Measurements from ENCODE around the gene TMEM63B.
"Not testable (repeated sequence)": the region's sequence is repeated elsewhere in the genome, so short reads cannot be mapped to it uniquely, and the experiment has no call there.

TMEM63B gene

DNA sequence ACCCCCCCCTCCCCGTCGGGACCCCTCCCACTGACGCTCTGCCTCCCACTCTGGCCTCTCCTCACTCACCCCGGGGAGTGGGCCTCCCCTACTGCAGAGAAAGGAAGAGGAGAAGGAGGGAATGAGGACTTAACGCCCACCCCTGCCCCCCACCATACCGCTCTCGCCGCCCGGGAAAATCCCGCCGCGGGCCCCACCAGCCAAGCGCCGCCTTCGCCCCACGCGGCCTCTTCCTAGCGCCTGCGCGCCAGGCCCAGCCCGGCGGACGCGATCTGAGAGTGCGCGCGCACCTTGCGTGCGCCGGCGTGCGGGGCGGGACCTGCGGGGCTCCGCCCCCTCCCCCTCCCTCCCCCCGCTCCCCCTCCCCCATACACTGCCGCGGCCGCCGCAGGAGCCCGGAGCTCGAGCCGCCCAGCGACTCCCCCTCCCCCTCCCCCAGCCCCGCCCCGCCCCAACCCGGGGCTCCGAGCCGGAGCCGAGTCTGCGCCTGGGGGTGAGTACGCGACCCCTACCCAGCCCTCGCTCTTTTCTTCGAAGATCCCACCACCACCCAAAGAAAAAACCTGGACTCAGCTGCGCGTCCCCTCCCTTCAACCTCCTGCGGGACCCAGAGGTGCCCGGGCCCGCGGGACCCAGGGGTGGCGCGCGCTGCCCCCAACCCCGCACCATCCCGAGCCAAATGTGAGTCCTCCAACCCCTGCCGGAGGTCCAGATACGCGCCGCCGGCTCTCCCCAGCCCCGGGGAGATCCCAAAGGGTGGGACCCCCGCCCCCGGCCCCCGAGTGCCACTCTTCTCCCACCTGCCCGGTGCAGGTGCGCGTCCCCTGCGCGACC, at the start of gene TMEM63B, which contains the start of gene MRPL14:
Gene TMEM63B (plus strand): TSS at position 369 of the 834 bp plus-strand sequence. CDS start 7,031 bp downstream, outside the sequence.
Gene MRPL14 (minus strand): TSS at position 267 of the 834 bp plus-strand sequence. CDS start 10,841 bp downstream, outside the sequence.
- DNase-seq, result peak; percentile 97

DNA sequence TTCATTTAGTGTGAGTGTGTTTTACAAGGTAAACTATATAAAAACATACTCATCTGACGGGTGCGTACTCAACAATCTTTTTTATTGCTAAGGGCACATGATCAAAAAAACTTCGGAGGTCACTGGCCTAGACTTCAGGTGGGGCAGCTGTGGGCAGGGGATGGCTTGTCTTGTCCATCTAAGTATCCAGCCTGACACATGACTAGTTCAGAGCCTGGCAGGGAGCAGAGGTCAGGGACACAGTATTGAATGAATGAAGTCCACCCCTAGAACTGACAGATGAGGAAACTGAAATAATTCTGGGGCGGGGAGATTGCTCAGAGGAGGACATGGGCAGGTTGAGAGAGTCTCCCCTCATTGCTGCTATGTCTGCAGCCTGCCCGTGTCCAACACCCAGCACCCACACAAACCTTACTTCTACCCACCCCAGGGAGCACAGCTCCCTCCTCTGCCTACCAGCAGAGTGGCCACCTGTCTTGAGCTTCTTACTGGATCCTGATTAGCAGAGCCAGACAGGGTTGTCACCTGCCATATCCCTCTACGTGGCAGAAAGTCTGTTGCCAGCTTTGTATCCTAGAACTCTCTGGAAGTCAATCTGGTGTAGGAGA, 49.0 kb upstream of the TMEM63B start:
- DNase-seq, result no peak

GRCh38 chr6:44078827-44079671, 48.3 kb upstream of the TMEM63B start:
- DNase-seq, result peak; percentile 86

- no peak for DNase-seq
Observed at GRCh38 chr6:44079672-44080071, 47.7 kb upstream of the TMEM63B start.

- DNase-seq, result no peak
Observed at GRCh38 chr6:44080561-44081521, 46.5 kb upstream of the TMEM63B start.

GRCh38 chr6:44081753-44082152, 45.6 kb upstream of the TMEM63B start:
- no peak for DNase-seq

- no peak for DNase-seq
Observed at GRCh38 chr6:44082872-44083321, 44.5 kb upstream of the TMEM63B start.

- no peak for DNase-seq
Observed at GRCh38 chr6:44084231-44085014, 42.9 kb upstream of the TMEM63B start.

GRCh38 chr6:44085219-44085618, 42.1 kb upstream of the TMEM63B start:
- no peak for DNase-seq

DNA sequence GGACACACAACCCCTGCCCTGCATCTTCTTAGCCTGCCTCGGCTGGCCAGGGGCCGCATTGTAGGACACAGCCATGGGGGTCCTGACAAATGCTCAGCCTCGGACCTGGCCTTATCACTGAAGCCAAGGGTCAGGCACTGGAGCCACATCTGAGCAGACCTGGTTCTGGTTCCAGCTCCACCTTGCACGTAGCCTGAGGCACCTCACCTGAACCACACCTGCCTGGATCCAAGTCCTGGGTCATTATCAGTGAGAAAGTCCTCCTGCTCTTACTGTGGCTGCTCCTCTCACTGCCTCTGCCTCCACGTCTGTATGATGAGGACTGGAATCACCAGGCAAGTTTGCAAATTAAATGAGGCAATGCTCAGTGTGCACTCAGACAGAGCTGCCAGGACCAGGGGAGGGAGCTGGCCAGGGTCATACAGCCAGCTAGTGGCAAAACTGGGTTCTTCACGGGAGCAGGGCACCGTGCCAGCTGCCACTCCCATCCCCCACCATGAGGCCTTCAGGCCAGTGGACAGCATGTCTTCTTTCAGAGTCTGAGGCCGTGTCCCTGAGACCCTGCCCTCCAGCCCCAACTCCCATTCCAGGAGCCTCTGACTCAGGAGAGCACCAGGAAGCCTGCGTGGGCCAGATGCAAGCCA, 40.3 kb upstream of the TMEM63B start:
- no peak for DNase-seq

GRCh38 chr6:44087623-44088022, 39.7 kb upstream of the TMEM63B start:
- DNase-seq, result no peak

DNA sequence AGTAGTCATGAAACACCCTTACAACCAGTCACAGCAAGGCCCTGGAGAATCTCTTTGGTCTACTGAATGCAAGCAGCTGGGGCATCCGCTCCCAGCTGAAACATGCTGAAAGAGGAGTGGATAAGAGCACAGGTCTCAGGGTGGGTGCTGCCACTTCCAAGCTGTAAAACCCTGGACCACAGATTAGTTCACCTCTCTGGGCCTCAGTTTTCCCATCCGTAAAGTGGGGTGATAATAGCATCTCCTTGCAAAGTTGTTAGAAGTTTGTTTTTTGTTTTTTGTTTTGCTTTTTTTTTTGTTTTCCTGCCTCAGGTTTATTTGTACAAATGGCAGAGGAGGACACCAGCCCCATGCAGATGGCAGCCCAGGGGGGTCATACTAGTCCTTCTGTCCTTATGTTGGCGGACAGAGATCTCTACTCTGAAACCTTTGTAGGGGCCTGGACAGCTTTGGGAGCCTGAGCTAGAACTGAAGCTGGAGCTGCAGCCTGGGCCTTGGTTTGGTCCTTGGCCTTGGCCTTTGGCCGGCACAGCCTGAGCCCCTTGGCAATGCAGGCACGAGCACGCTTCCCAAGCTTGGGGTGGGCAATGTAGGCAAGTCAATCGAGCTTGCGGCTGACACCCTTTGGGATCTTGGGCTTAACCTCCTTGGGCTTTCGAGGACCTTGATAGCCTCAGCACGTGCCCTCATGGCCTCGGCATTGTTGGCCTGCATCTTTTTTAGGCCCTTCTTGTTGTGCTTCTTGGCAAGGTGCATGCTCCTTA, 38.3 kb upstream of the TMEM63B start:
- no peak for DNase-seq

- no peak for DNase-seq
Observed at GRCh38 chr6:44090465-44090864, 36.9 kb upstream of the TMEM63B start.

GRCh38 chr6:44091356-44091755, 36.0 kb upstream of the TMEM63B start:
- DNase-seq, result not testable (repeated sequence)

GRCh38 chr6:44091981-44092884, 35.1 kb upstream of the TMEM63B start:
- no peak for DNase-seq

DNA sequence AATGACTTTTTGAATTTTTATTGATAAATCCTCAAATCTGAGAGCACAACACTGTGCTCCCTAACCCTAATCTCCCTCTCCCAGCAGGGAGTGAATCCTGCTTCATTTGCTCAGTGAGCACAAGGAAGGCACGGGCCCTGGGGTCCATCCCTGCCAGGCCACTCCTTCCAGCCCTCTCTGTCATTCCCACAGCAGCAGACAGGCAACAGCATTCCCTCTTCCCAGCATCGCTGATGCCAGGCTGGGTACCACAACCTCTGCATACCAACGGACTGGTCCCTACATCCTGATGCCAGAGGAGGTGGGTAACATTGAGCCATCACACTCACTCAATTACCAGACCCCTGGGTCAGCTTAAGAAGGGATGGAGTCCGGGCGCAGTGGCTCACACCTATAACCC, 34.3 kb upstream of the TMEM63B start:
- no peak for DNase-seq

GRCh38 chr6:44093750-44094402, 33.5 kb upstream of the TMEM63B start:
- no peak for DNase-seq

Measured in suppressor macrophage treated with lipopolysaccharide for 4 hours (primary cell).